ENCODE results near the gene SLC25A34. TPM values are rescaled to one million over a fixed set of nuclear protein-coding genes. Genes with fewer than 3 reads are reported as not detected.

The SLC25A34 gene
- total RNA-seq, 4 donors from 2014 or later = 12.9 to 73.3 (median 36.2) TPM

- Histone ChIP-seq H3K27me3 (no peaks in the 10 kb centered on the region), H3K36me3 (peaks cover 0 to 10% (median 4%) of the 10 kb centered on the region in 4 donors), H3K9me3 (no peaks in the 10 kb centered on the region), H3K4me1 (peaks cover 4 to 29% (median 15%) of the 10 kb centered on the region in 4 donors), H3K27ac (peak overlapping the region in 2 of 4 donors; percentile 17 to 75), H3K4me3 (no peak overlapping the region)
- WGBS, 2 donors (ENCODE audit: low coverage in 1 of 2) = 85 to 87% methylated on average over 7 of the region's 7 CpGs
- intact Hi-C loops (cut with DNase I; ENCODE audit: low total_unique reads) = no loop called here
- no peak for DNase-seq
- TF ChIP-seq CTCF (IDR thresholded peaks at IDR 0.05) (no peak), POLR2A (IDR thresholded peaks at IDR 0.05) (no peak), EP300 (IDR thresholded peaks at IDR 0.05; ENCODE audit: low read depth) (no peak), POLR2AphosphoS5 (IDR thresholded peaks at IDR 0.05) (no peak)
- in situ Hi-C loops (cut with MboI; ENCODE audit: low pct_ligation_motif_present in 1 of 4, low pct_unique_long_range_greater_than_20kb in 1 of 4, low sequenced_read_pairs in 3 of 4) = no loop called here
Observed at GRCh38 chr1:15777909-15778707, 42.0 kb downstream of the SLC25A34 start.

- WGBS, 2 donors (ENCODE audit: low coverage in 1 of 2) = 89 to 100% methylated on average over 1 to 8 of the region's 8 CpGs
- Histone ChIP-seq H3K4me1 (peaks cover 4 to 18% (median 6%) of the 10 kb centered on the region in 4 donors), H3K9me3 (no peaks in the 10 kb centered on the region), H3K27ac (no peak overlapping the region), H3K4me3 (no peak overlapping the region), H3K27me3 (no peaks in the 10 kb centered on the region), H3K36me3 (peaks cover 0 to 15% (median 2%) of the 10 kb centered on the region in 4 donors)
- DNase-seq = no peak
- intact Hi-C loops (cut with DNase I; ENCODE audit: low total_unique reads) (no loop called here), in situ Hi-C loops (cut with MboI; ENCODE audit: low pct_ligation_motif_present in 1 of 4, low pct_unique_long_range_greater_than_20kb in 1 of 4, low sequenced_read_pairs in 3 of 4) (no loop called here)
- TF ChIP-seq CTCF (IDR thresholded peaks at IDR 0.05) (no peak), POLR2AphosphoS5 (IDR thresholded peaks at IDR 0.05) (peak in 1 of 3 donors; percentile 5), EP300 (IDR thresholded peaks at IDR 0.05; ENCODE audit: low read depth) (no peak), POLR2A (IDR thresholded peaks at IDR 0.05) (peak; percentile 9)
Observed at GRCh38 chr1:15785683-15786082, 49.6 kb downstream of the SLC25A34 start.

- in situ Hi-C loops (cut with MboI; ENCODE audit: low pct_ligation_motif_present in 1 of 4, low pct_unique_long_range_greater_than_20kb in 1 of 4, low sequenced_read_pairs in 3 of 4) = no loop called here
- WGBS, 2 donors (ENCODE audit: low coverage in 1 of 2) = 68% methylated on average over 10 of the region's 10 CpGs; no CpG with 5 or more reads in 1 of the 2 donors
- intact Hi-C loops (cut with DNase I; ENCODE audit: low total_unique reads) = no loop called here
- Histone ChIP-seq H3K4me1 (peaks cover 0 to 11% (median 0%) of the 10 kb centered on the region in 4 donors), H3K4me3 (no peak overlapping the region), H3K27me3 (no peaks in the 10 kb centered on the region), H3K9me3 (no peaks in the 10 kb centered on the region), H3K27ac (no peak overlapping the region), H3K36me3 (peaks cover 0 to 15% (median 2%) of the 10 kb centered on the region in 4 donors)
- TF ChIP-seq EP300 (IDR thresholded peaks at IDR 0.05; ENCODE audit: low read depth) (no peak), POLR2A (IDR thresholded peaks at IDR 0.05) (no peak), POLR2AphosphoS5 (IDR thresholded peaks at IDR 0.05) (no peak), CTCF (IDR thresholded peaks at IDR 0.05) (no peak)
- DNase-seq = no peak
Observed at GRCh38 chr1:15786581-15786980, 50.5 kb downstream of the SLC25A34 start.

- no peak for DNase-seq
- no peak overlapping the region for H3K4me3 ChIP-seq
- WGBS, 2 donors (ENCODE audit: low coverage in 1 of 2) = 54 to 100% methylated on average over 1 to 13 of the region's 13 CpGs
- peak overlapping the region in 1 of 4 donors; percentile 2 for H3K27ac ChIP-seq
- no peaks in the 10 kb centered on the region for H3K9me3 ChIP-seq
- no peak for TF ChIP-seq EP300 (IDR thresholded peaks at IDR 0.05; ENCODE audit: low read depth)
- TF ChIP-seq POLR2AphosphoS5 (IDR thresholded peaks at IDR 0.05) = no peak
- no peak for TF ChIP-seq CTCF (IDR thresholded peaks at IDR 0.05)
- TF ChIP-seq POLR2A (IDR thresholded peaks at IDR 0.05) = no peak
- intact Hi-C loops (cut with DNase I; ENCODE audit: low total_unique reads) (no loop called here), in situ Hi-C loops (cut with MboI; ENCODE audit: low pct_ligation_motif_present in 1 of 4, low pct_unique_long_range_greater_than_20kb in 1 of 4, low sequenced_read_pairs in 3 of 4) (no loop called here)
- H3K27me3 ChIP-seq = no peaks in the 10 kb centered on the region
- H3K36me3 ChIP-seq = peaks cover 0 to 7% (median 2%) of the 10 kb centered on the region in 4 donors
- peaks cover 0 to 27% (median 2%) of the 10 kb centered on the region in 4 donors for H3K4me1 ChIP-seq
Observed at GRCh38 chr1:15788624-15789301, 52.7 kb downstream of the SLC25A34 start.
